GM12878 (cell line): ENCODE data around the gene CSTPP1. TPM values are rescaled to one million over a fixed set of nuclear protein-coding genes. Genes with fewer than 3 reads are reported as not detected.

Experiments
- ATAC-seq: fragments of 200-7000 bp; cut with Tn5 transposase; 3 replicates; pipeline ENCODE4 v1.9.1; 2020; ENCODE audit warnings: mild to moderate bottlenecking, moderate library complexity
- BruUV-seq: library from RNA; stranded (reverse); fragments of 400-500 nt; replicated peaks from 2 replicates; lab custom pipeline; 2021; lab: Mats Ljungman, UMichigan
- CTCF ChIA-PET: fragments of 300-600 bp; sonication (Branson Sonifier 250); formaldehyde crosslinking; extraction: SDS; loops from one replicate; lab custom pipeline; 2021; ENCODE audit warnings: inconsistent platforms; lab: Yijun Ruan, JAX
- POLR2A ChIA-PET: fragments of 350-600 bp; formaldehyde crosslinking; extraction: SDS; loops from one replicate; lab custom pipeline; 2021; ENCODE audit warnings: inconsistent platforms; lab: Charles Lee
- RAD21 ChIA-PET: fragments of 300-600 bp; sonication (Branson Sonifier 250); formaldehyde crosslinking; loops from one replicate; lab custom pipeline; 2023; ENCODE audit warnings: antibody characterized with exemption; ENCODE audit not compliant: unreplicated experiment; lab: Charles Lee
- SMC1A ChIA-PET: fragments of 300-600 bp; sonication (Branson Sonifier 250); formaldehyde crosslinking; loops from one replicate; lab custom pipeline; 2023; ENCODE audit not compliant: unreplicated experiment, uncharacterized antibody; lab: Charles Lee
- DNase-seq: peaks from one replicate; pipeline ENCODE4 v3.0.0-alpha.2; 2011; ENCODE audit warnings: low read depth, low spot score
- FAIRE-seq: peaks from 3 replicates; lab custom pipeline; 2011; peaks lifted over from hg19 to GRCh38; lab: Jason Lieb, UNC
- H2AFZ ChIP-seq: 2 replicates; pipeline ENCODE4 v1.6.0; 2011; ENCODE audit warnings: low read depth, low read length, control low read depth; ENCODE audit not compliant: control insufficient read depth
- H3K27ac ChIP-seq: 2 replicates; pipeline ENCODE4 v1.5.1; 2011; ENCODE audit warnings: control low read depth; ENCODE audit not compliant: control insufficient read depth, insufficient read depth
- H3K27me3 ChIP-seq, 2 experiments: replicated peaks in 1 of 2; 2 replicates each; pipeline versions ENCODE4 v1.6.0 to v1.6.1; 2011; ENCODE audit warnings: low read length in 1 of 2; ENCODE audit not compliant: control insufficient read depth in 2 of 2, insufficient read depth in 2 of 2
- H3K36me3 ChIP-seq, 2 experiments: 2 replicates each; pipeline ENCODE4 v1.5.1; 2011; ENCODE audit warnings: low read length in 1 of 2; ENCODE audit not compliant: control insufficient read depth in 2 of 2, insufficient read depth in 2 of 2
- H3K4me1 ChIP-seq: 2 replicates; pipeline ENCODE4 v1.6.1; 2011; ENCODE audit warnings: mild to moderate bottlenecking, low read length, moderate library complexity, mixed read lengths; ENCODE audit not compliant: control insufficient read depth, insufficient read depth
- H3K4me2 ChIP-seq: 2 replicates; pipeline ENCODE4 v1.6.0; 2011; ENCODE audit warnings: control low read depth; ENCODE audit not compliant: control insufficient read depth, insufficient read depth
- H3K4me3 ChIP-seq: fragments of 200-600 bp; sonication (generic); 2 replicates; pipeline ENCODE4 v1.5.1; 2016
- H3K79me2 ChIP-seq: 2 replicates; pipeline ENCODE4 v1.6.0; 2011; ENCODE audit warnings: low read length; ENCODE audit not compliant: control insufficient read depth, insufficient read depth
- H3K9ac ChIP-seq: 2 replicates; pipeline ENCODE4 v1.8.0; 2011; ENCODE audit warnings: low read length, control low read depth, mixed read lengths; ENCODE audit not compliant: control insufficient read depth, insufficient read depth
- H3K9me3 ChIP-seq: replicated peaks from 3 replicates; pipeline ENCODE4 v1.5.1; 2011; ENCODE audit warnings: mild to moderate bottlenecking, low read length; ENCODE audit not compliant: control insufficient read depth, insufficient read depth
- H4K20me1 ChIP-seq: 2 replicates; pipeline ENCODE4 v1.6.0; 2011; ENCODE audit not compliant: control insufficient read depth, insufficient read depth
- ASH2L ChIP-seq: fragments of 300-600, 200-600 bp; sonication (generic); IDR thresholded peaks from 2 replicates; pipeline ENCODE4 v1.6.1; 2017; ENCODE audit warnings: low read depth, mild to moderate bottlenecking, borderline replicate concordance
- BACH1 ChIP-seq: fragments of 450-650 bp; IDR thresholded peaks from 2 replicates; pipeline ENCODE4 v1.6.1; 2017; ENCODE audit warnings: mild to moderate bottlenecking, borderline replicate concordance
- ETV6 ChIP-seq, 2 experiments: fragments of 450-650 bp in 1 of 2; IDR thresholded peaks in 1 of 2; conservative IDR thresholded peaks in 1 of 2; 2 replicates each; pipeline ENCODE4 v1.6.1; 2014; ENCODE audit warnings: antibody characterized with exemption in 1 of 2, borderline replicate concordance in 1 of 2, low read depth in 1 of 2, mild to moderate bottlenecking in 1 of 2, moderate library complexity in 1 of 2
- FOXK2 ChIP-seq: fragments of 450-650 bp; IDR thresholded peaks from 2 replicates; pipeline ENCODE4 v1.6.1; 2017; ENCODE audit warnings: mild to moderate bottlenecking, moderate library complexity
- HCFC1 ChIP-seq: fragments of 150-350 bp; IDR thresholded peaks from 2 replicates; pipeline ENCODE4 v1.6.1; 2014; ENCODE audit warnings: low read length
- HDAC2 ChIP-seq: fragments of 200-600 bp; sonication (generic); IDR thresholded peaks from 2 replicates; pipeline ENCODE4 v1.6.1; 2017
- HSF1 ChIP-seq: fragments of 150-350 bp; IDR thresholded peaks from 2 replicates; pipeline ENCODE4 v1.6.1; 2014; ENCODE audit warnings: mild to moderate bottlenecking, low read depth, low read length
- IRF4 ChIP-seq: IDR thresholded peaks from 2 replicates; pipeline ENCODE4 v1.6.1; 2011; ENCODE audit warnings: low read depth, low read length
- NR2C2 ChIP-seq: IDR thresholded peaks from 2 replicates; pipeline ENCODE4 v1.6.1; 2011; ENCODE audit warnings: borderline replicate concordance, low read depth; ENCODE audit not compliant: control insufficient read depth, insufficient read length
- PML ChIP-seq: IDR thresholded peaks from 2 replicates; pipeline ENCODE4 v1.6.1; 2012; ENCODE audit warnings: low read length, inconsistent platforms
- SREBF1 ChIP-seq: IDR thresholded peaks from 2 replicates; pipeline ENCODE4 v1.6.1; 2012; ENCODE audit warnings: mild to moderate bottlenecking, low read length
- ZNF24 ChIP-seq: fragments of 450-650 bp; IDR thresholded peaks from 2 replicates; pipeline ENCODE4 v1.6.1; 2017; ENCODE audit warnings: antibody characterized with exemption, mild to moderate bottlenecking
- WGBS: methylation state at CpG from one replicate; pipeline ENCODE4 v1.1.6; 2016; ENCODE audit warnings: low lambda C conversion rate; ENCODE audit not compliant: insufficient replicate concordance, insufficient coverage; ENCODE audit errors: missing lambda C conversion rate; 5-methylcytosine and 5-hydroxymethylcytosine counted together
- in situ Hi-C: fragments of 300-500 bp; cut with MboI; formaldehyde crosslinking; loops from 9 replicates; pipeline ENCODE4 v1.14.3; 2018; ENCODE audit warnings: mixed read lengths
- intact Hi-C: fragments of 100-400 bp; cut with micrococcal nuclease; formaldehyde crosslinking; loops from one replicate; pipeline ENCODE4 v1.14.2; 2022; ENCODE audit not compliant: unreplicated experiment
- polyA plus RNA-seq, 11 experiments: library from polyadenylated mRNA; depleted of rRNA in 4 of 11; unstranded in 6 of 11; stranded (reverse) in 5 of 11; fragments of >200 nt; fragmentation: Nextera tagmentation in 4 of 11; fragmentation: Illumina TruSeq in 1 of 11; extraction: Ambion mirVana in 4 of 11; extraction: Trizol in 1 of 11; gene quantifications; 1 replicate in 1 of 11; 2 replicates in 10 of 11; pipeline versions ENCODE4 v1.2.1 to v1.2.3, GENCODE V29; 2011 to 2016; ENCODE audit warnings: inconsistent platforms in 2 of 11, missing spikeins in 2 of 11, low read depth in 1 of 11
- total RNA-seq, 4 experiments: library from RNA; depleted of rRNA in 3 of 4; stranded (reverse); fragments of >200 nt in 3 of 4; fragmentation: Illumina TruSeq in 1 of 4; extraction: Trizol in 1 of 4; gene quantifications; 2 replicates each; pipeline versions ENCODE4 v1.2.1 to v1.2.3, GENCODE V29; 2013 to 2021
- TF ChIP-seq, protein P1 (sequence below): IDR thresholded peaks from 2 replicates; pipeline ENCODE4 v1.6.1; 2012; ENCODE audit warnings: low read depth, low read length, improper control_type of control experiment
- TF ChIP-seq, protein P2 (sequence below): fragments of 450-650 bp; IDR thresholded peaks from 2 replicates; pipeline ENCODE4 v1.6.1; 2016; ENCODE audit warnings: mild to moderate bottlenecking

Gene CSTPP1
- total and polyA plus RNA-seq, 10 of the 15 experiments (the other 5 are each of a cell fraction or from before 2014, with no cell fraction given): 7.1 to 23.4 (median 17.5) TPM

DNA sequence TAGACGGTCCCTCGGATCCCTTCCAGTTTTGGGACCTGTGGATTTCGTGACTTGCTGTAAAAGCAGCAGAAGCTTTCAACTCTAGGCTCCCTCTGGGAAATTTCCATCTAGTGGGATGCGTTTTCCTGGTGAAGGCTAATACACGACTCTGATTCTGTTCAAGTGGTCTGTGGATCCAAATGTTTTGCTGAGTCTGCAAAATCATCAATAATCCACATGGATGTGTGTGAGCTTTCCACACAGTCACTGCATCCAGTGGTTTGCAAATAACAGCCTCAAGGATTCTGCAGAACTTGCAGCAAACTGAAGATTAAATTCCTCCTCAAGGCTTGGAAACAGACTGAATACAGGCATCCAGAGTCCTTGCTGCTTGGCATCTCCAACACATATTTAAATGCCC is 266.0 kb downstream of the CSTPP1 start:
- no peaks in the 10 kb centered on the region; a peak in 1 of 4 replicates for H3K27me3 ChIP-seq
- H3K9me3 ChIP-seq: no peaks in the 10 kb centered on the region
- H3K9ac ChIP-seq: no peak overlapping the region
- H3K27ac ChIP-seq: no peak overlapping the region
- no peak for FAIRE-seq
- H3K4me3 ChIP-seq: no peak overlapping the region
- ChIA-PET SMC1A (no interaction called here), CTCF (interaction anchor here (1.0 kb wide), 1 partner anchor 57 kb away, joined by 3 read pairs; no protein-coding TSS in a partner anchor), POLR2A (interaction anchor here (0.6 kb wide), 1 partner anchor 28 kb away, joined by 3 read pairs; no protein-coding TSS in a partner anchor)
- no peak for ATAC-seq
- BruUV-seq: no TSS peak
- intact Hi-C loops: no loop called here
- no peaks in the 10 kb centered on the region for H4K20me1 ChIP-seq
- WGBS: 9% methylated on average over 5 of the region's 5 CpGs
- no peak overlapping the region for H2AFZ ChIP-seq
- H3K4me2 ChIP-seq: no peak overlapping the region
- TF ChIP-seq ASH2L (no peak), ETV6 (conservative IDR thresholded peaks at IDR 0.05 in 1 of 2, IDR thresholded peaks at IDR 0.05 in 1 of 2; ENCODE audit: borderline replicate concordance in 1 of 2, low read depth in 1 of 2) (no peak), NR2C2 (no peak), HDAC2 (no peak), PML (no peak), HCFC1 (no peak), HSF1 (no peak), BACH1 (no peak), SREBF1 (no peak), FOXK2 (no peak), ZNF24 (no peak), IRF4 (no peak)
- TF ChIP-seq, protein P1, sequence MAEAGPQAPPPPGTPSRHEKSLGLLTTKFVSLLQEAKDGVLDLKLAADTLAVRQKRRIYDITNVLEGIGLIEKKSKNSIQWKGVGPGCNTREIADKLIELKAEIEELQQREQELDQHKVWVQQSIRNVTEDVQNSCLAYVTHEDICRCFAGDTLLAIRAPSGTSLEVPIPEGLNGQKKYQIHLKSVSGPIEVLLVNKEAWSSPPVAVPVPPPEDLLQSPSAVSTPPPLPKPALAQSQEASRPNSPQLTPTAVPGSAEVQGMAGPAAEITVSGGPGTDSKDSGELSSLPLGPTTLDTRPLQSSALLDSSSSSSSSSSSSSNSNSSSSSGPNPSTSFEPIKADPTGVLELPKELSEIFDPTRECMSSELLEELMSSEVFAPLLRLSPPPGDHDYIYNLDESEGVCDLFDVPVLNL: no peak
- TF ChIP-seq, protein P2, sequence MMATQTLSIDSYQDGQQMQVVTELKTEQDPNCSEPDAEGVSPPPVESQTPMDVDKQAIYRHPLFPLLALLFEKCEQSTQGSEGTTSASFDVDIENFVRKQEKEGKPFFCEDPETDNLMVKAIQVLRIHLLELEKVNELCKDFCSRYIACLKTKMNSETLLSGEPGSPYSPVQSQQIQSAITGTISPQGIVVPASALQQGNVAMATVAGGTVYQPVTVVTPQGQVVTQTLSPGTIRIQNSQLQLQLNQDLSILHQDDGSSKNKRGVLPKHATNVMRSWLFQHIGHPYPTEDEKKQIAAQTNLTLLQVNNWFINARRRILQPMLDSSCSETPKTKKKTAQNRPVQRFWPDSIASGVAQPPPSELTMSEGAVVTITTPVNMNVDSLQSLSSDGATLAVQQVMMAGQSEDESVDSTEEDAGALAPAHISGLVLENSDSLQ: no peak
- TF ChIP-seq, all 136 proteins: peak for 0
- in situ Hi-C loops: no loop called here
- Histone ChIP-seq H3K79me2 (no peaks in the 10 kb centered on the region), H3K4me1 (no peaks in the 10 kb centered on the region), H3K36me3 (no peaks in the 10 kb centered on the region)
- RAD21 ChIA-PET: interaction anchor here (0.8 kb wide), 1 partner anchor 57 kb away, joined by 3 read pairs; no protein-coding TSS in a partner anchor
- DNase-seq: no peak
